Measurements from ENCODE around the gene OPCML.

Gene OPCML

GRCh38 chr11:132971351-132971750 lies 561.0 kb downstream of the OPCML start:
- no peak for DNase-seq

GRCh38 chr11:132969892-132970291 lies 562.4 kb downstream of the OPCML start:
- no peak for DNase-seq

GRCh38 chr11:132962041-132962440 lies 570.3 kb downstream of the OPCML start:
- DNase-seq: peak; percentile 17

- DNase-seq: no peak
Measured at GRCh38 chr11:132961453-132961852, 570.8 kb downstream of the OPCML start.

GRCh38 chr11:132960273-132961078 lies 571.8 kb downstream of the OPCML start:
- no peak for DNase-seq

GRCh38 chr11:132959693-132960092 lies 572.6 kb downstream of the OPCML start:
- DNase-seq: no peak

GRCh38 chr11:132957881-132958280 lies 574.4 kb downstream of the OPCML start:
- DNase-seq: peak; percentile 18

GRCh38 chr11:132948252-132948651 lies 584.0 kb downstream of the OPCML start:
- no peak for DNase-seq

- DNase-seq: no peak
Measured at GRCh38 chr11:132944569-132944944, 587.7 kb downstream of the OPCML start.

GRCh38 chr11:132943706-132944568 lies 588.4 kb downstream of the OPCML start:
- no peak for DNase-seq

- no peak for DNase-seq
Measured at GRCh38 chr11:132943357-132943705, 589.0 kb downstream of the OPCML start.

GRCh38 chr11:132942611-132943356 lies 589.5 kb downstream of the OPCML start:
- DNase-seq: no peak

GRCh38 chr11:132941761-132942160 lies 590.5 kb downstream of the OPCML start:
- no peak for DNase-seq

- peak; percentile 35 for DNase-seq
Measured at GRCh38 chr11:132941024-132941646, 591.2 kb downstream of the OPCML start.

- DNase-seq: no peak
Measured at GRCh38 chr11:132937016-132937415, 595.3 kb downstream of the OPCML start.

GRCh38 chr11:132935383-132935782 lies 596.9 kb downstream of the OPCML start:
- DNase-seq: no peak

- DNase-seq: no peak
Measured at GRCh38 chr11:132933703-132934102, 598.6 kb downstream of the OPCML start.

GRCh38 chr11:132925825-132926469 lies 606.4 kb downstream of the OPCML start:
- DNase-seq: no peak

- no peak for DNase-seq
Measured at GRCh38 chr11:132921597-132921996, 610.7 kb downstream of the OPCML start.

- DNase-seq: no peak
Measured at GRCh38 chr11:132920451-132921096, 611.7 kb downstream of the OPCML start.

- DNase-seq: no peak
Measured at GRCh38 chr11:132914600-132914999, 617.7 kb downstream of the OPCML start.

- no peak for DNase-seq
Measured at GRCh38 chr11:132913886-132914285, 618.4 kb downstream of the OPCML start.
